IMR-90 (cell line): ENCODE results near the gene GNL1. TPM values are rescaled to one million over a fixed set of nuclear protein-coding genes. Genes with fewer than 3 reads are reported as not detected.
A peak's percentile ranks its signal among the peaks of the same experiment; 100 is the strongest.
"Not testable (repeated sequence)": the region's sequence is repeated elsewhere in the genome, so short reads cannot be mapped to it uniquely, and the experiment has no call there.

Experiments used
- ATAC-seq: fragments of 200-7000 bp; cut with Tn5 transposase; 2 replicates; pipeline ENCODE4 v1.9.1; 2020; ENCODE audit warnings: low read depth, mild to moderate bottlenecking, moderate library complexity
- BruUV-seq: library from RNA; stranded (reverse); fragments of 400-500 nt; replicated peaks from 2 replicates; lab custom pipeline; 2021; lab: Mats Ljungman, UMichigan
- CTCF ChIA-PET: fragments of 300-600 bp; formaldehyde crosslinking; extraction: SDS; loops from one replicate; lab custom pipeline; 2021; ENCODE audit warnings: antibody characterized with exemption; lab: Yijun Ruan, JAX
- POLR2A ChIA-PET: fragments of 300-600 bp; sonication (Branson Sonifier 250); formaldehyde crosslinking; loops from one replicate; lab custom pipeline; 2022; ENCODE audit warnings: antibody characterized with exemption; ENCODE audit not compliant: unreplicated experiment; lab: Charles Lee
- DNase-seq: peaks from one replicate; pipeline ENCODE4 v3.0.0; 2013
- H2AFZ ChIP-seq: replicated peaks from 2 replicates; pipeline ENCODE3; 2013; ENCODE audit warnings: low read length, mild to moderate bottlenecking; ENCODE audit not compliant: poor library complexity
- H2AK5ac ChIP-seq: 2 replicates; pipeline ENCODE4 v1.6.1; 2013; ENCODE audit warnings: low read depth, low read length, inconsistent platforms
- H2AK9ac ChIP-seq: replicated peaks from 2 replicates; pipeline ENCODE3; 2013; ENCODE audit warnings: mild to moderate bottlenecking, low read depth, low read length, moderate library complexity; ENCODE audit not compliant: poor library complexity
- H2BK120ac ChIP-seq: 2 replicates; pipeline ENCODE4 v1.6.1; 2013; ENCODE audit warnings: low read depth, low read length, inconsistent platforms
- H2BK15ac ChIP-seq: 3 replicates; pipeline ENCODE4 v1.6.1; 2013; ENCODE audit warnings: low read depth, low read length, inconsistent platforms
- H2BK20ac ChIP-seq: 2 replicates; pipeline ENCODE4 v1.6.1; 2013; ENCODE audit warnings: low read depth, mild to moderate bottlenecking, inconsistent platforms, low read length, moderate library complexity
- H2BK5ac ChIP-seq: 2 replicates; pipeline ENCODE4 v1.6.1; 2013; ENCODE audit warnings: mild to moderate bottlenecking, low read depth, low read length, inconsistent platforms; ENCODE audit not compliant: poor library complexity, severe bottlenecking
- H3K14ac ChIP-seq: replicated peaks from 2 replicates; pipeline ENCODE4 v1.6.1; 2013; ENCODE audit warnings: low read depth, low read length, inconsistent platforms
- H3K18ac ChIP-seq: 2 replicates; pipeline ENCODE4 v1.6.1; 2013; ENCODE audit warnings: low read depth, low read length, control low read depth
- H3K23ac ChIP-seq: 2 replicates; pipeline ENCODE4 v1.6.1; 2013; ENCODE audit warnings: low read depth, low read length, inconsistent platforms
- H3K27ac ChIP-seq: 2 replicates; pipeline ENCODE4 v1.5.1; 2013; ENCODE audit warnings: mild to moderate bottlenecking, control low read depth, low read length; ENCODE audit not compliant: insufficient read depth
- H3K27me3 ChIP-seq: 2 replicates; pipeline ENCODE4 v1.6.1; 2013; ENCODE audit warnings: low read length; ENCODE audit not compliant: control insufficient read depth, insufficient read depth
- H3K36me3 ChIP-seq: 2 replicates; pipeline ENCODE4 v1.6.1; 2013; ENCODE audit warnings: low read length, mixed read lengths; ENCODE audit not compliant: control insufficient read depth, insufficient read depth
- H3K4ac ChIP-seq: 2 replicates; pipeline ENCODE4 v1.6.1; 2013; ENCODE audit warnings: low read depth, low read length, inconsistent platforms
- H3K4me1 ChIP-seq: 2 replicates; pipeline ENCODE4 v1.6.1; 2013; ENCODE audit warnings: low read length, mixed read lengths; ENCODE audit not compliant: control insufficient read depth, insufficient read depth
- H3K4me2 ChIP-seq: 2 replicates; pipeline ENCODE4 v1.6.1; 2013; ENCODE audit warnings: low read depth, mild to moderate bottlenecking, control low read depth, low read length, moderate library complexity
- H3K4me3 ChIP-seq: 2 replicates; pipeline ENCODE4 v1.5.1; 2013; ENCODE audit warnings: low read depth, mild to moderate bottlenecking, control low read depth, low read length, moderate library complexity; ENCODE audit not compliant: insufficient read depth
- H3K56ac ChIP-seq: 2 replicates; pipeline ENCODE4 v1.6.1; 2013; ENCODE audit warnings: low read length, inconsistent platforms; ENCODE audit not compliant: insufficient read depth; ENCODE audit errors: extremely low read depth
- H3K79me1 ChIP-seq, 2 experiments: 2 replicates each; pipeline ENCODE4 v1.6.1; 2013; ENCODE audit warnings: low read length in 2 of 2, inconsistent platforms in 1 of 2, low read depth in 1 of 2
- H3K9ac ChIP-seq: 2 replicates; pipeline ENCODE4 v1.6.1; 2013; ENCODE audit warnings: low read depth, low read length, control low read depth
- H3K9me1 ChIP-seq: 2 replicates; pipeline ENCODE4 v1.6.1; 2013; ENCODE audit warnings: low read length, inconsistent platforms; ENCODE audit not compliant: insufficient read depth
- H3K9me3 ChIP-seq: 2 replicates; pipeline ENCODE4 v1.6.1; 2013; ENCODE audit warnings: low read length; ENCODE audit not compliant: control insufficient read depth, insufficient read depth
- H4K20me1 ChIP-seq: 2 replicates; pipeline ENCODE4 v1.6.1; 2013; ENCODE audit warnings: low read length, inconsistent platforms; ENCODE audit not compliant: insufficient read depth
- H4K5ac ChIP-seq: 2 replicates; pipeline ENCODE4 v1.6.1; 2013; ENCODE audit warnings: mild to moderate bottlenecking, low read depth, low read length, control low read depth
- H4K8ac ChIP-seq, 2 experiments: 2 replicates each; pipeline ENCODE4 v1.6.1; 2013; ENCODE audit warnings: low read depth in 2 of 2, low read length in 2 of 2, control low read depth in 1 of 2, inconsistent platforms in 1 of 2
- H4K91ac ChIP-seq: 2 replicates; pipeline ENCODE4 v1.6.1; 2013; ENCODE audit warnings: low read depth, low read length, inconsistent platforms; ENCODE audit not compliant: insufficient read depth
- CHD1 ChIP-seq: IDR thresholded peaks from 2 replicates; pipeline ENCODE4 v1.6.1; 2012; ENCODE audit warnings: low read depth, low read length, improper control_type of control experiment
- RFX5 ChIP-seq: IDR thresholded peaks from 2 replicates; pipeline ENCODE4 v1.8.0; 2012; ENCODE audit warnings: low read depth, mild to moderate bottlenecking, low read length, moderate library complexity
- WGBS, 2 experiments: methylation state at CpG; one replicate each; pipeline versions ENCODE4 v1.1.5 to v1.1.7; 2013; ENCODE audit warnings: missing lambda C conversion rate in 2 of 2; ENCODE audit not compliant: insufficient read length in 1 of 2; ENCODE audit errors: extremely low coverage in 2 of 2; 5-methylcytosine and 5-hydroxymethylcytosine counted together
- dilution Hi-C: fragments of 300-500 bp; cut with HindIII; formaldehyde crosslinking; loops from one replicate; pipeline ENCODE4 v1.14.3; 2018; ENCODE audit warnings: low sequenced_read_pairs; ENCODE audit not compliant: unreplicated experiment
- in situ Hi-C: fragments of 300-500 bp; cut with MboI; formaldehyde crosslinking; loops from 3 replicates; pipeline ENCODE4 v1.14.3; 2019; ENCODE audit warnings: low sequenced_read_pairs, inconsistent platforms, mixed read lengths
- intact Hi-C: fragments of 100-400 bp; cut with micrococcal nuclease; formaldehyde crosslinking; loops from 2 replicates; pipeline ENCODE4 v1.10.0; 2022
- polyA plus RNA-seq, 3 experiments: library from polyadenylated mRNA; depleted of rRNA; stranded (reverse); fragments of >200 nt; gene quantifications; 2 replicates each; pipeline ENCODE4 v1.2.3, GENCODE V29; 2012; ENCODE audit warnings: low replicate concordance in 1 of 3
- total RNA-seq: library from RNA; depleted of rRNA; stranded (reverse); fragments of >200 nt; gene quantifications from 2 replicates; pipeline ENCODE4 v1.2.3, GENCODE V29; 2012

GNL1 gene
- total and polyA plus RNA-seq, 2 of the 4 experiments (the other 2 are of a cell fraction) = 40.5 to 44.0 TPM

- H4K8ac ChIP-seq = no peak overlapping the region
- in situ Hi-C loops (no loop called here), intact Hi-C loops (no loop called here), dilution Hi-C loops (no loop called here)
- no peak overlapping the region for H3K14ac ChIP-seq
- no peaks in the 10 kb centered on the region for H3K27me3 ChIP-seq
- H3K27ac ChIP-seq = no peak overlapping the region
- H2AFZ ChIP-seq = no peak overlapping the region
- DNase-seq (no peak), ATAC-seq (no peak)
- BruUV-seq = no TSS peak
- no peaks in the 10 kb centered on the region for H3K79me1 ChIP-seq
- no peak overlapping the region for H2BK120ac ChIP-seq
- no peak overlapping the region for H3K4me3 ChIP-seq
- H3K4me1 ChIP-seq = peaks cover 2% of the 10 kb centered on the region; the same call in 1 of the 2 replicates
- no peaks in the 10 kb centered on the region for H4K20me1 ChIP-seq
- no peak overlapping the region for H2BK15ac ChIP-seq
- no peak overlapping the region for H4K5ac ChIP-seq
- no peak overlapping the region for H3K56ac ChIP-seq
- no peak overlapping the region for H3K9ac ChIP-seq
- no peak overlapping the region for H2AK5ac ChIP-seq
- no peak overlapping the region for H2AK9ac ChIP-seq
- H3K4ac ChIP-seq = no peak overlapping the region
- no peak overlapping the region for H2BK20ac ChIP-seq
- peaks cover 2% of the 10 kb centered on the region; the same call in 1 of the 2 replicates for H3K9me3 ChIP-seq
- no CpG with 5 or more reads among the region's 2 CpGs for WGBS, 2 experiments
- no peak overlapping the region for H3K23ac ChIP-seq
- H3K18ac ChIP-seq = no peak overlapping the region
- no peak for TF ChIP-seq CHD1
- no peak for TF ChIP-seq RFX5
- no peaks in the 10 kb centered on the region for H3K36me3 ChIP-seq
- no peak overlapping the region for H4K91ac ChIP-seq
- no peak overlapping the region for H2BK5ac ChIP-seq
- ChIA-PET CTCF (interaction anchor here (1.4 to 1.8 kb wide), 2 partner anchors 12 to 47 kb away, joined by 5 to 6 read pairs; no protein-coding TSS in a partner anchor), POLR2A (no interaction called here)
- H3K9me1 ChIP-seq = peaks cover 6% of the 10 kb centered on the region
- no peak overlapping the region for H3K4me2 ChIP-seq
Observed at GRCh38 chr6:30530014-30530413, 26.3 kb downstream of the GNL1 start.

GRCh38 chr6:30529349-30529875 is 26.9 kb downstream of the GNL1 start:
- H4K8ac ChIP-seq, H3K56ac ChIP-seq, H3K27me3 ChIP-seq, H2BK20ac ChIP-seq, H3K9me3 ChIP-seq, H4K5ac ChIP-seq, H3K36me3 ChIP-seq, DNase-seq, H3K79me1 ChIP-seq, dilution Hi-C loops, intact Hi-C loops, H3K4me1 ChIP-seq, H2BK5ac ChIP-seq, H2AFZ ChIP-seq, H2AK9ac ChIP-seq, in situ Hi-C loops, H4K20me1 ChIP-seq, H3K4me3 ChIP-seq, H3K14ac ChIP-seq, H3K9ac ChIP-seq, H3K18ac ChIP-seq, POLR2A ChIA-PET, BruUV-seq, H3K9me1 ChIP-seq, H3K4me2 ChIP-seq, ATAC-seq, H3K27ac ChIP-seq: not testable (repeated sequence)
- WGBS, 2 experiments = 97% methylated on average over 12 of the region's 17 CpGs; no CpG with 5 or more reads in 1 of the 2 experiments
- Histone ChIP-seq H2BK120ac (peak overlapping the region; percentile 27; the same call in 1 of the 2 replicates), H3K4ac (peak overlapping the region; percentile 78; the same call in 1 of the 2 replicates), H4K91ac (0 out of 2 replicates have a peak overlapping the region, but pooled peaks have one; percentile 20), H3K23ac (peak overlapping the region; percentile 14; the same call in 1 of the 2 replicates), H2AK5ac (peak overlapping the region; percentile 89), H2BK15ac (peak overlapping the region; percentile 89; the same call in 1 of the 3 replicates)
- CTCF ChIA-PET = interaction anchor here (1.4 to 1.8 kb wide), 2 partner anchors 12 to 46 kb away, joined by 5 to 6 read pairs; no protein-coding TSS in a partner anchor
